ENCODE results near the gene ATP2B2.

The ATP2B2 gene

GRCh38 chr3:10319251-10319650, 186.1 kb downstream of the ATP2B2 start:
- no CpG with 5 or more reads among the region's 6 CpGs for WGBS (ENCODE audit: extremely low coverage, insufficient coverage, insufficient read length)

GRCh38 chr3:10317961-10318350, 187.4 kb downstream of the ATP2B2 start:
- no peaks in the 10 kb centered on the region for H3K27me3 ChIP-seq (ENCODE audit: insufficient read depth, low read length)

More at GRCh38 chr3:10319251-10319650, 186.1 kb downstream of the ATP2B2 start:
- Histone ChIP-seq H2BK12ac (ENCODE audit: low read length) (no peak overlapping the region), H3K18ac (ENCODE audit: low read length) (no peak overlapping the region), H2AFZ (ENCODE audit: insufficient read depth, low read length, poor library complexity) (no peak overlapping the region), H3K36me3 (ENCODE audit: control insufficient read depth in 1 of 2, insufficient read depth in 2 of 2, low read length in 2 of 2) (peaks cover 33 to 45% of the 10 kb centered on the region in 2 experiments), H4K12ac (ENCODE audit: low read depth, low read length) (no peak overlapping the region), H3K9ac (ENCODE audit: low read length) (no peak overlapping the region), H3K4ac (ENCODE audit: low read depth, low read length) (peak overlapping the region; percentile 68), H4K91ac (ENCODE audit: low read depth, low read length) (no peak overlapping the region), H3K79me1 (ENCODE audit: low read length) (peaks cover 6% of the 10 kb centered on the region), H2AK5ac (ENCODE audit: low read length) (no peak overlapping the region), H3K27ac (ENCODE audit: low read depth, low read length) (no peak overlapping the region), H3K4me3 (ENCODE audit: low read depth, low read length) (no peak overlapping the region), H3K4me2 (ENCODE audit: low read length) (peak overlapping the region; percentile 56), H3K4me1 (ENCODE audit: control insufficient read depth in 1 of 2, insufficient read depth in 2 of 2, low read length in 2 of 2) (peaks cover 0 to 2% of the 10 kb centered on the region in 2 experiments), H3K14ac (ENCODE audit: low read length) (no peak overlapping the region), H3K23ac (ENCODE audit: low read length) (no peak overlapping the region), H4K8ac (ENCODE audit: low read depth, low read length) (no peak overlapping the region), H3K79me2 (ENCODE audit: control insufficient read depth, insufficient read depth, low read length, poor library complexity) (peaks cover 12% of the 10 kb centered on the region), H3K27me3 (ENCODE audit: insufficient read depth, low read length) (no peaks in the 10 kb centered on the region), H2BK5ac (ENCODE audit: low read depth, low read length, poor library complexity) (no peak overlapping the region), H2BK120ac (ENCODE audit: insufficient read depth, low read length, poor library complexity) (no peak overlapping the region), H3K9me3 (ENCODE audit: insufficient read depth, low read depth, low read length) (no peaks in the 10 kb centered on the region)
- DNase-seq, result no peak

GRCh38 chr3:10317311-10317960, 187.9 kb downstream of the ATP2B2 start:
- H4K8ac ChIP-seq (ENCODE audit: low read depth, low read length), result no peak overlapping the region
- H2BK120ac ChIP-seq (ENCODE audit: insufficient read depth, low read length, poor library complexity), result no peak overlapping the region
- H2AFZ ChIP-seq (ENCODE audit: insufficient read depth, low read length, poor library complexity), result no peak overlapping the region
- WGBS (ENCODE audit: extremely low coverage, insufficient coverage, insufficient read length), result no CpG with 5 or more reads among the region's 4 CpGs
- H3K4me2 ChIP-seq (ENCODE audit: low read length), result no peak overlapping the region
- peaks cover 0 to 2% of the 10 kb centered on the region in 2 experiments for H3K4me1 ChIP-seq (ENCODE audit: control insufficient read depth in 1 of 2, insufficient read depth in 2 of 2, low read length in 2 of 2)
- no peak for DNase-seq
- no peak overlapping the region for H3K4me3 ChIP-seq (ENCODE audit: low read depth, low read length)
- H3K4ac ChIP-seq (ENCODE audit: low read depth, low read length), result no peak overlapping the region
- no peak overlapping the region for H2AK5ac ChIP-seq (ENCODE audit: low read length)
- no peak overlapping the region for H3K14ac ChIP-seq (ENCODE audit: low read length)
- H3K9me3 ChIP-seq (ENCODE audit: insufficient read depth, low read depth, low read length), result no peaks in the 10 kb centered on the region
- no peak overlapping the region for H2BK12ac ChIP-seq (ENCODE audit: low read length)
- H3K23ac ChIP-seq (ENCODE audit: low read length), result no peak overlapping the region
- H3K27me3 ChIP-seq (ENCODE audit: insufficient read depth, low read length), result no peaks in the 10 kb centered on the region
- no peak overlapping the region for H3K27ac ChIP-seq (ENCODE audit: low read depth, low read length)
- H4K91ac ChIP-seq (ENCODE audit: low read depth, low read length), result no peak overlapping the region
- peaks cover 45 to 61% of the 10 kb centered on the region in 2 experiments for H3K36me3 ChIP-seq (ENCODE audit: control insufficient read depth in 1 of 2, insufficient read depth in 2 of 2, low read length in 2 of 2)
- H3K79me2 ChIP-seq (ENCODE audit: control insufficient read depth, insufficient read depth, low read length, poor library complexity), result peaks cover 12% of the 10 kb centered on the region
- H2BK5ac ChIP-seq (ENCODE audit: low read depth, low read length, poor library complexity), result no peak overlapping the region
- H3K9ac ChIP-seq (ENCODE audit: low read length), result no peak overlapping the region
- no peak overlapping the region for H4K12ac ChIP-seq (ENCODE audit: low read depth, low read length)
- peaks cover 6% of the 10 kb centered on the region for H3K79me1 ChIP-seq (ENCODE audit: low read length)
- no peak overlapping the region for H3K18ac ChIP-seq (ENCODE audit: low read length)

More at GRCh38 chr3:10317961-10318350, 187.4 kb downstream of the ATP2B2 start:
- H3K4me1 ChIP-seq (ENCODE audit: control insufficient read depth in 1 of 2, insufficient read depth in 2 of 2, low read length in 2 of 2), result peaks cover 0 to 2% of the 10 kb centered on the region in 2 experiments
- no peak overlapping the region for H4K8ac ChIP-seq (ENCODE audit: low read depth, low read length)
- H3K23ac ChIP-seq (ENCODE audit: low read length), result no peak overlapping the region
- H3K79me2 ChIP-seq (ENCODE audit: control insufficient read depth, insufficient read depth, low read length, poor library complexity), result peaks cover 12% of the 10 kb centered on the region
- H3K4me2 ChIP-seq (ENCODE audit: low read length), result no peak overlapping the region
- no peak overlapping the region for H4K12ac ChIP-seq (ENCODE audit: low read depth, low read length)
- H3K27ac ChIP-seq (ENCODE audit: low read depth, low read length), result no peak overlapping the region
- no peak overlapping the region for H3K4ac ChIP-seq (ENCODE audit: low read depth, low read length)
- DNase-seq, result no peak
- no peak overlapping the region for H3K14ac ChIP-seq (ENCODE audit: low read length)
- no peak overlapping the region for H2AFZ ChIP-seq (ENCODE audit: insufficient read depth, low read length, poor library complexity)
- H3K18ac ChIP-seq (ENCODE audit: low read length), result no peak overlapping the region
- no peak overlapping the region for H3K4me3 ChIP-seq (ENCODE audit: low read depth, low read length)
- H4K91ac ChIP-seq (ENCODE audit: low read depth, low read length), result no peak overlapping the region
- H2BK120ac ChIP-seq (ENCODE audit: insufficient read depth, low read length, poor library complexity), result no peak overlapping the region
- no peak overlapping the region for H2BK12ac ChIP-seq (ENCODE audit: low read length)
- peaks cover 40 to 56% of the 10 kb centered on the region in 2 experiments for H3K36me3 ChIP-seq (ENCODE audit: control insufficient read depth in 1 of 2, insufficient read depth in 2 of 2, low read length in 2 of 2)
- WGBS (ENCODE audit: extremely low coverage, insufficient coverage, insufficient read length), result no CpG with 5 or more reads among the region's 3 CpGs
- no peaks in the 10 kb centered on the region for H3K9me3 ChIP-seq (ENCODE audit: insufficient read depth, low read depth, low read length)
- H3K79me1 ChIP-seq (ENCODE audit: low read length), result peaks cover 6% of the 10 kb centered on the region
- no peak overlapping the region for H3K9ac ChIP-seq (ENCODE audit: low read length)
- H2BK5ac ChIP-seq (ENCODE audit: low read depth, low read length, poor library complexity), result no peak overlapping the region
- H2AK5ac ChIP-seq (ENCODE audit: low read length), result no peak overlapping the region

- Histone ChIP-seq H3K9ac (ENCODE audit: low read length) (no peak overlapping the region), H3K36me3 (ENCODE audit: control insufficient read depth in 1 of 2, insufficient read depth in 2 of 2, low read length in 2 of 2) (peaks cover 55 to 75% of the 10 kb centered on the region in 2 experiments), H2BK5ac (ENCODE audit: low read depth, low read length, poor library complexity) (no peak overlapping the region), H3K27me3 (ENCODE audit: insufficient read depth, low read length) (no peaks in the 10 kb centered on the region), H3K79me1 (ENCODE audit: low read length) (peaks cover 6% of the 10 kb centered on the region), H3K9me3 (ENCODE audit: insufficient read depth, low read depth, low read length) (no peaks in the 10 kb centered on the region), H3K4me1 (ENCODE audit: control insufficient read depth in 1 of 2, insufficient read depth in 2 of 2, low read length in 2 of 2) (peaks cover 0 to 2% of the 10 kb centered on the region in 2 experiments), H3K4me3 (ENCODE audit: low read depth, low read length) (no peak overlapping the region), H3K14ac (ENCODE audit: low read length) (no peak overlapping the region), H3K27ac (ENCODE audit: low read depth, low read length) (no peak overlapping the region), H3K4me2 (ENCODE audit: low read length) (no peak overlapping the region), H3K4ac (ENCODE audit: low read depth, low read length) (no peak overlapping the region), H2BK120ac (ENCODE audit: insufficient read depth, low read length, poor library complexity) (no peak overlapping the region), H3K18ac (ENCODE audit: low read length) (no peak overlapping the region), H3K79me2 (ENCODE audit: control insufficient read depth, insufficient read depth, low read length, poor library complexity) (peaks cover 12% of the 10 kb centered on the region), H3K23ac (ENCODE audit: low read length) (no peak overlapping the region), H4K8ac (ENCODE audit: low read depth, low read length) (no peak overlapping the region), H2AFZ (ENCODE audit: insufficient read depth, low read length, poor library complexity) (no peak overlapping the region), H4K12ac (ENCODE audit: low read depth, low read length) (no peak overlapping the region), H4K91ac (ENCODE audit: low read depth, low read length) (no peak overlapping the region), H2AK5ac (ENCODE audit: low read length) (no peak overlapping the region), H2BK12ac (ENCODE audit: low read length) (no peak overlapping the region)
- WGBS (ENCODE audit: extremely low coverage, insufficient coverage, insufficient read length), result no CpG with 5 or more reads among the region's 4 CpGs
- no peak for DNase-seq
Observed at GRCh38 chr3:10315771-10316344, 189.5 kb downstream of the ATP2B2 start.
